Measurements from ENCODE around the gene PAFAH1B1.
"Not testable (repeated sequence)": the region's sequence is repeated elsewhere in the genome, so short reads cannot be mapped to it uniquely, and the experiment has no call there.

PAFAH1B1 gene

GRCh38 chr17:2689411-2690164, 96.1 kb downstream of the PAFAH1B1 start:
- no peak for DNase-seq (ENCODE audit: low read depth)

GRCh38 chr17:2690165-2691068, 97.0 kb downstream of the PAFAH1B1 start:
- DNase-seq (ENCODE audit: low read depth), result no peak

GRCh38 chr17:2691069-2691871, 97.8 kb downstream of the PAFAH1B1 start:
- no peak for DNase-seq (ENCODE audit: low read depth)

DNA sequence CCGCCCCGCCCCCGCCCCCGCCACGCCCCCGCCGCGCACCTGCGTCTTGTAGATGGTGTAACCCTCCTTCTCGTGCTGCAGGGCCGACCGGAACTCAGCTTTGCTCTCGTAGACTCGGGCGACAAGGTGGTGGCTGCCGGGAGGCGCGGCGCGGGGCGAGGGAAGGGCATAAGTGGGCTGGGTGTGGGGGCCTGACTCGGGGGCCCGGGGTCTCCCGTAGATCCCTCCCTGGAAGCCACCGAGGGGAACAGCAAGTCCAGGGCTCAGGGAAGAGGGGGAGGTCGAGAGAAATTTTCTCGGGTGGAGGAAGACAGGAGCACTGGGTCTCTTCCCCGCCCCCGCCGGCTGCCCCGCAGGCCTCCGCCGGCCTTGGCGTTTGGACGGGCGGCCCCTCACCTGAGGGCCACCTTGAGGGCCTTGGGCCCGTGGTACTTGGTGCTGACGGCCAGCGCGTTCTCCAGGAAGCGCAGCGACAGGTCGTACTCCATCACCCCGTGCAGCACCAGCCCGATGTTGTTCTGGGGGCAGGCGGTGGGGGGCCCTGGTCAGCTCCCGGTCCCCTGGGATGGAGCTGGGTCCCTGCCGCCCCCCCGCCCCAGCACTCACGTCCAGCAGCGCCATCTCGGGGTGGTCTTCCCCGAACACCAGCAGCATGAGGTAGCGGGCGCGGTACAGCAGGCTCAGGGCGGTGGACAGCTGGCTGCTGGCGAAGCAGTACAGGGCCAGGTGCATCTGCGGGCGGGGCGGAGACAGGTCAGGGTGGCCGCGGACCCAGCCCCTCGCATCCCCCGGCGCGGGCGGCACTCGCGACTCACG, 98.7 kb downstream of the PAFAH1B1 start:
- DNase-seq (ENCODE audit: low read depth), result no peak

DNA sequence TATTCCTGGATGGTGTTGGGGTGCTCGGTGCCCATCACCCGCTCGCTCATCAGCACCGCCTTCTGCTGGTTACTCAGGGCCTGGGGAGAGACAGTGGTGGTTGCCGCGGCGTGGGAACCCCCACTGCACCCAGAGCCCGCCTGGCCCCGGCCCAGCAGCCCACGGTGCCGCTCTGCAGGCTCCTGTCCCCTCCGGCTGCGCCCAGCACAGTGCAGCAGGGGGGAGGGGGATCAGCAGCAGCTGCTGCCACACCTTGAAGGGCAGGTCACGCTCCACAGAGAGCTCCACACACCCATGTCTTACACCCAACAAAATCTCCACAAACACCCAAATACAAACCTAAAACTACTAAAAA, 99.3 kb downstream of the PAFAH1B1 start:
- no peak for DNase-seq (ENCODE audit: low read depth)

DNA sequence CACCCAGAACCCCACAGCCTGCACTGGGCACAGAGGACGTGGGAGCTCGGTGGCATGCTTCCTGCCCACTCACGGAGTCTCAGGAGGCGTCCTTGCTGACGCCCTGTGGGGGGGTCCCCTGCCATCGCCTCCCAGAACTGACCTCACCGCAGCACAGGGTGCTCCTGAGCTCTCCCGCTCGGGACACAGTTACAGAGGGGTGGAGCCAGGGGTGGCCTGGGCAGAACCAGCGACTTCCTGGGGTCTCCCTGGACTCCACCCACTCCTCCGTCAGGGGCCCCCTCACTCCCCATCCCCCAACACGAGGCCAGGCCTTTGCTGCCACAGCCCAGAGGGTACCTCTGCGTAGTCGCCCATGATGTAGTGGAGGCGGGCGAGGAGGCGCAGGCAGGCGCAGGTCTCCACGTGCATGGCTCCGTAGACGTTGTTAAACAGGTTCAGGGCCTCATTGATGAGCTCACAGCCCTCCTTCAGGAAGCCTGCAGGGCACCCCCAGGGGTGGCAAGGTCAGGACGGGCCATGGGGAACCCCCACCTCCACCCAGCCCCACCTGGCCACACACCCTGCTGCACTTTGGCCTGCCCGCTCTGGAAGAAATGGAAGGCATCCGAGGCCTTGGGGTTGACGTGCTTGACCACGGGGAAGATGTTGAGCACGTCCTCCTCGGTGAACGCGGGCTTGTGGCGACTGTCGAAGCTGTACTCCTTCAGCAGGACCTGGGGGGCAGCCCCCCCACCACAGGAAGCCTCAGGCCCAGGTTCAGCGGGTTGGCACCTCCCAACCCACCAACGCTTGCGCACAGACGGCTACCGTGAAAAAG, 100.3 kb downstream of the PAFAH1B1 start:
- no peak for DNase-seq (ENCODE audit: low read depth)

GRCh38 chr17:2694381-2695242, 101.2 kb downstream of the PAFAH1B1 start:
- no peak for DNase-seq (ENCODE audit: low read depth)

DNA sequence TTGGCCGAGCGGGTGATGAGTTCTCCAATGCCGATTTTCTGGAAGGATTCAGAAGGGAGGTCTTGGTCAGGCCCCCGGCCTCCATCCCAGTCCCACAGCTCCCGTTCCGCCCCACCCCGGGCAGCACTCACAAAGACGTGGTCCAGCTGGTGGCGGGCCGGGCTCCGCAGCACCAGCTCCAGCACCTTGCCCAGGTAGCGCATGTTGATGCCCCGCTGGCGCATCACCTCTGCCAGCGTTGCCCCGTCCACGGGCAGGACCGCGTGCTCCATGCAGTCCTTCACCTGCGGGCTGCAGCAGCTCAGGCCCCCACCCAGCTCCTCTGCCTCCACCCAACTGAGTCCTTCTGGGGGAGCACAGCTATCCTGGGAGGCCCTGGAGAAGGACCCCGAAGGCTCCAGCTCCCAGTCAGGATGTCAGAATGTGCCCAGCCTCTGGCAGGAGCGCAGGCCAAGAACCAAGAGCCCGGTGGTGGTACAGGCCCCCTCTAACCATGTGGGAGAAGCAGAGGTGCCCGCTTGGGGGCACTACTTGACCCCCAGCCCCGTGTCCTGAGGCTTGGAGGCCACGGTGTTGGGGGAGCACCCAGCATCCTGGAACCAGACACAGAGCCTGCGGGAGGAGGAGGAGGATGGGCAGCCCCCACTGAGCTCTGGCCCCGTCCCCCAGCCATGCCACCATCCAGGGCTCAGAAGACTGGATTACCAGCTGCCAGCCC, 101.9 kb downstream of the PAFAH1B1 start:
- no peak for DNase-seq (ENCODE audit: low read depth)

- no peak for DNase-seq (ENCODE audit: low read depth)
Measured at GRCh38 chr17:2695961-2696760, 102.7 kb downstream of the PAFAH1B1 start.

DNA sequence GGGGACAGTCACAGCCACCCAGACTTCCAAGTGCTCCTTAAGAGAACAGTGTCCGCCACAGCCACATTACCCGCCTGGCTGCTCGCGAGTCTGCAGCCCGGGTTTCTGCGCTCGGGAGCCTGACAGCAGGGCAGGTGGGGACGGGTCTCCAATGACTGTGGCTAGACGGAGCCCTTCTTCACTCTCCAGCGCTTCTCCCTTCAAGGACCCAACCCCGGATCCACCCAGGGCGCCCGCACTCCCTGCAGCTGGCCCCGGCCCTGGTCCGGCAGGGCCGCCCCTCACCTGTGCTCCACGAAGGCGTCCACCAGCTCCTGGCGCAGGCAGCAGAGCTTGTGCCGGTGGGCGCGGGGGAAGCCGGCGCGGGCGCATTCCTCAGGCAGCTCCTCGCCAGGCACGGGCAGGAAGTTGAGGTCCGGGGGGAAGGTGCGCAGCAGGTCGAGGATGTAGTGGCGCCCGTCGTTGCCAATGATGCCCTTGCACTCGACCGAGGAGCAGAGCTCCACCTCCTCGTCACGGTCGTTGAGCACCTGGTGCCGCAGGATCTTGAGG, 104.2 kb downstream of the PAFAH1B1 start:
- DNase-seq (ENCODE audit: low read depth), result no peak

- not testable (repeated sequence) for DNase-seq (ENCODE audit: low read depth)
Measured at GRCh38 chr17:2699216-2699805, 105.9 kb downstream of the PAFAH1B1 start.

GRCh38 chr17:2700030-2700490, 106.6 kb downstream of the PAFAH1B1 start:
- no peak for DNase-seq (ENCODE audit: low read depth)

- no peak for DNase-seq (ENCODE audit: low read depth)
Measured at GRCh38 chr17:2700491-2701141, 107.2 kb downstream of the PAFAH1B1 start.

DNA sequence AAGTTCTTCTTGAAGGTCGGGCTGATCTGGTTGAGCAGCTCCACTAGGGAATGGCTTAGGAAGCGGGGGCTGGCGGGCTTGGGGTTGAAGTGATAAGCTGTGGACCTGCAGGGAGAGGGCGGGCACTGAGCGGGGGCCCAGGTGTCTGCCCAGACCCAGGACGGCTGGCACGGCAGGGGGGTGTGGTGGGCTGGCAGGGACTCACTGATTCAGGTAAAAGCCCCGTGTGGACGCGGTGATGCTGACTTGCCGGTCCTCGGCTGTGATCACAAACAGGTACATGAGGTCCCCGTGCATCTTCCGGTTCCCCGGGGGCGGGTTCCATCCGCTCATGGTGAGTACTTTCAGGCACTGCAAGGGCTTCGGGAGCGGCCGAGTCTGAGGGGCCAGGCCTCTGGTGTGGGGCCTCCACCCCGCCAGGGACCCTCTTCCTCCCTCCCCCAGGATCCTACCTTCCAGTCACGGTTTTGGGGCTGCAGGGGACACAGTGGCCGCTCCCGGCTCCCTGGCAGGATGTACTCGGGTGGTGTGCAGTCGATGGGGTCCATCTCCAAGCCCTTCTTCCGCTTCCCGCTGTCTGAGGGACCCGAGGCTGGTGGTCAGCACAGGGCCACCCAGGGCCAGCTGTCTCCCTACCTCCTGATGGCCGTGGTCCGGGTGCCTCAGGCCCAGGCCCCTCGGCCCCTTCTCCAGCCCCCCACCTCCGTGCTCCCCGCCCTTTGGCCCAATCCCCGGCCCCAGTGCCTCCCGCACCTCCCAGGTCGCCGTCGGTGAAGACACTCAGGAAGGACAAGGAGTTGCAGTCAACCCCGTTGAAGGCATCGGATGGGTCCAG, 107.9 kb downstream of the PAFAH1B1 start:
- no peak for DNase-seq (ENCODE audit: low read depth)

- no peak for DNase-seq (ENCODE audit: low read depth)
Measured at GRCh38 chr17:2701996-2702741, 108.7 kb downstream of the PAFAH1B1 start.
